HEK293 (cell line): ENCODE measurements around the gene CABLES2.

ENCODE experiments used
- ZBTB1 ChIP-seq: fragments of 450-650 bp; formaldehyde crosslinking; IDR thresholded peaks from 2 replicates; pipeline ENCODE4 v1.5.1; 2016; ENCODE audit warnings: missing biosample characterization, missing genetic modification characterization
- ZNF23 ChIP-seq: fragments of 450-650 bp; formaldehyde crosslinking; IDR thresholded peaks from 2 replicates; pipeline ENCODE4 v1.5.1; 2016; ENCODE audit warnings: missing biosample characterization, missing genetic modification characterization, borderline replicate concordance
- ZNF529 ChIP-seq: fragments of 450-650 bp; formaldehyde crosslinking; IDR thresholded peaks from 2 replicates; pipeline ENCODE4 v1.5.1; 2017; ENCODE audit warnings: missing genetic modification characterization, missing biosample characterization; ENCODE audit not compliant: insufficient replicate concordance
- ZNF677 ChIP-seq: fragments of 450-650 bp; IDR thresholded peaks from 2 replicates; pipeline ENCODE4 v1.5.0; 2018; ENCODE audit warnings: missing biosample characterization, mild to moderate bottlenecking, missing genetic modification characterization, moderate library complexity
- ZNF768 ChIP-seq: fragments of 450-650 bp; formaldehyde crosslinking; IDR thresholded peaks from 2 replicates; pipeline ENCODE4 v1.5.1; 2018; ENCODE audit warnings: missing biosample characterization, mild to moderate bottlenecking, missing genetic modification characterization
- TF ChIP-seq, protein P1 (sequence below): fragments of 450-650 bp; formaldehyde crosslinking; IDR thresholded peaks from 2 replicates; pipeline ENCODE4 v1.5.1; 2016; ENCODE audit warnings: missing biosample characterization, missing genetic modification characterization

DNA sequence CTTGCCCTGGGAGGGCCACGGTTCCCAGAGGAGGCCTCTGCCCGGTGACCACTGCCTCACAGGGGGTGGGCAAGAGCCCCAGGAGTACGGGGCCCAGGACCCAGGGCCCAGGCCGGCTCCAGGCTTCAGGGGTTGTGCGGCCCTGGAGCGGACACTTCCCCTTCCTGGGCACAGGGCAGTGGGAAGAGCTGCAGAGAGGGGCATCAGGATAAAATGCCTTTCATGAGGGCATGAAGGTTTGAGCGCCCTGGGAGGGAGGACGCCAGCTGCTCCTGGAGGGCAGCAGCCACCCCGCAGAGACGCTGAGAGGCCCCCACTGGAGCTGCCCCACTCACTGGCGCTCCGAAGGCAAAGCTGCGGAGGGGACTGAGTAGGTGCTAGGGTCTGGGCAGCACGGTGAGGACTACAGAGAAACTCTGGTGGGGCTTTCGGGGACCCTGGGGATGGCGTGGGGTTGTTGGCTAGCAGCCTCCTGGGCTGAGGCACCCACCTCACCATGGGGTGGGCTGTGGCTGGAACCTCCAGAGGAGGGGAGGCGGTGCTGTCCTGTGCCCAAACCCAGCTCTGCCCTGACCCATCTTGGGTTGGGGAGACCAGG, 50.4 kb downstream of the CABLES2 start:
- TF ChIP-seq ZNF529 (tag by site-specific recombination): no peak
- TF ChIP-seq, protein P1, sequence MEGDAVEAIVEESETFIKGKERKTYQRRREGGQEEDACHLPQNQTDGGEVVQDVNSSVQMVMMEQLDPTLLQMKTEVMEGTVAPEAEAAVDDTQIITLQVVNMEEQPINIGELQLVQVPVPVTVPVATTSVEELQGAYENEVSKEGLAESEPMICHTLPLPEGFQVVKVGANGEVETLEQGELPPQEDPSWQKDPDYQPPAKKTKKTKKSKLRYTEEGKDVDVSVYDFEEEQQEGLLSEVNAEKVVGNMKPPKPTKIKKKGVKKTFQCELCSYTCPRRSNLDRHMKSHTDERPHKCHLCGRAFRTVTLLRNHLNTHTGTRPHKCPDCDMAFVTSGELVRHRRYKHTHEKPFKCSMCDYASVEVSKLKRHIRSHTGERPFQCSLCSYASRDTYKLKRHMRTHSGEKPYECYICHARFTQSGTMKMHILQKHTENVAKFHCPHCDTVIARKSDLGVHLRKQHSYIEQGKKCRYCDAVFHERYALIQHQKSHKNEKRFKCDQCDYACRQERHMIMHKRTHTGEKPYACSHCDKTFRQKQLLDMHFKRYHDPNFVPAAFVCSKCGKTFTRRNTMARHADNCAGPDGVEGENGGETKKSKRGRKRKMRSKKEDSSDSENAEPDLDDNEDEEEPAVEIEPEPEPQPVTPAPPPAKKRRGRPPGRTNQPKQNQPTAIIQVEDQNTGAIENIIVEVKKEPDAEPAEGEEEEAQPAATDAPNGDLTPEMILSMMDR (tag by site-specific recombination): no peak
- no peak for TF ChIP-seq ZNF677 (tag by site-specific recombination)
- TF ChIP-seq ZNF23 (tag by site-specific recombination): no peak
- TF ChIP-seq ZBTB1: no peak
- TF ChIP-seq ZNF768 (tag by site-specific recombination): no peak
